ENCODE measurements around the gene ACTRT2. TPM values are rescaled to one million over a fixed set of nuclear protein-coding genes. Genes with fewer than 3 reads are reported as not detected.

The ACTRT2 gene
- total and polyA plus RNA-seq, 8 donors, result not detected

DNA sequence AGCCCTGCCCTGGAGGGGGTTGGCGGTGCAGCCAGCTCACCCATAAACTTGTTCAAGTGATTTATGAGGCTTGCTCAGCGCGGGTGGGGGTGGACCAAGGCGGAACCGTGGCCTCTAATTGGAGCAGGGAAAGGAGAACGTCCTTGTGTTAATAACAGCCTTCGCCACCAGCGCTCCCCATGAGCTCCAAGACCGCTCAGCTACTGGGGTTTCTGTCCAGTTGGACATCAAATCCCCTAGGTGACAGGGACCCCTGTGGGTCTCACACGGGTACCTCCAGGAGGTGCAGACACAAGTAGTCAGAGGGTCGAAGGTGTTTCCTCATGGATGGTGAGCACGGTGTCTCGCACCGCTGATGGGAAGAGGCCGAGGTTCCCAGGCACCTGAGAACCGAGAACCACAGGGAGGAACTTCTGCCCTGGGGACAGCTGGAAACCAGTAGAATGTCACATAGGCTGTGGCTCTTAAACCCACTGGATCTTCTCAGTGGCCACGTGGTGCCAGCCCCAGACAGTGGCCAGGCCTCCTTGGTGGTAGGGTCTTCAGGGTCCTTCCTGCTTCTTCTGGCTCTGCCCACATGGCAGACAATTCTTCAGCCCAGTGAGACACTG, 3.7 kb upstream of the ACTRT2 start:
- peaks cover 0 to 7% (median 4%) of the 10 kb centered on the region in 4 donors for H3K4me1 ChIP-seq
- intact Hi-C loops (cut with DNase I; ENCODE audit: low total_unique reads), result no loop called here
- no peak overlapping the region for H3K4me3 ChIP-seq
- H3K36me3 ChIP-seq, result no peaks in the 10 kb centered on the region
- no peak overlapping the region for H3K27ac ChIP-seq
- no peaks in the 10 kb centered on the region for H3K9me3 ChIP-seq
- H3K27me3 ChIP-seq, result peaks cover 4 to 69% (median 9%) of the 10 kb centered on the region in 3 donors
- WGBS, 5 donors, result 79 to 89% (median 85%) methylated on average over 10 to 17 of the region's 17 CpGs
- DNase-seq, result no peak
- TF ChIP-seq POLR2AphosphoS5 (IDR thresholded peaks at IDR 0.05) (no peak), POLR2A (IDR thresholded peaks at IDR 0.05) (no peak), EP300 (IDR thresholded peaks at IDR 0.05) (no peak)
- TF ChIP-seq, protein P1, sequence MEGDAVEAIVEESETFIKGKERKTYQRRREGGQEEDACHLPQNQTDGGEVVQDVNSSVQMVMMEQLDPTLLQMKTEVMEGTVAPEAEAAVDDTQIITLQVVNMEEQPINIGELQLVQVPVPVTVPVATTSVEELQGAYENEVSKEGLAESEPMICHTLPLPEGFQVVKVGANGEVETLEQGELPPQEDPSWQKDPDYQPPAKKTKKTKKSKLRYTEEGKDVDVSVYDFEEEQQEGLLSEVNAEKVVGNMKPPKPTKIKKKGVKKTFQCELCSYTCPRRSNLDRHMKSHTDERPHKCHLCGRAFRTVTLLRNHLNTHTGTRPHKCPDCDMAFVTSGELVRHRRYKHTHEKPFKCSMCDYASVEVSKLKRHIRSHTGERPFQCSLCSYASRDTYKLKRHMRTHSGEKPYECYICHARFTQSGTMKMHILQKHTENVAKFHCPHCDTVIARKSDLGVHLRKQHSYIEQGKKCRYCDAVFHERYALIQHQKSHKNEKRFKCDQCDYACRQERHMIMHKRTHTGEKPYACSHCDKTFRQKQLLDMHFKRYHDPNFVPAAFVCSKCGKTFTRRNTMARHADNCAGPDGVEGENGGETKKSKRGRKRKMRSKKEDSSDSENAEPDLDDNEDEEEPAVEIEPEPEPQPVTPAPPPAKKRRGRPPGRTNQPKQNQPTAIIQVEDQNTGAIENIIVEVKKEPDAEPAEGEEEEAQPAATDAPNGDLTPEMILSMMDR (IDR thresholded peaks at IDR 0.05), result no peak

DNA sequence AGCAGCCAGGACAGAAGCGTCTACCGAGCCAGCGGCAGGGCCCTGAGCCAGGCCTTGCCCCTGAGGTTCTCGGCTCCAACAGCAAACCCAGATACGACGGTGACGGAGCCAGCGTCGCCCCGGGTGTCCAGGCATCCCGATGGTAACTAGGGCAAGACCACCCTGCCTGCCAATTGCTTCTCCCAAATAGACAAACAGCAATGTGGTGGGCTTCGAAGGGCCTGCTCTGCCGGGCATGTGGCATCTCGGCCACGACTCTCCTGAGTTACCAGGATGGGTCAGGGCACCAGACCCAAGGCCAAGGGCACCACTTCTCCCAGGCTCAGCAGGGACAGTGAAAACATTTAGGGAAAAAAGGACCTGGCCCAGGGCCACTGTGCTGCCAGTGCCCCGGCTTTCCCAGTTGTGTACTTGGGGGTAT, 3.2 kb upstream of the ACTRT2 start:
- Histone ChIP-seq H3K36me3 (no peaks in the 10 kb centered on the region), H3K4me3 (no peak overlapping the region), H3K4me1 (peaks cover 0 to 2% (median under 1%) of the 10 kb centered on the region in 4 donors), H3K27me3 (peaks cover 4 to 64% (median 6%) of the 10 kb centered on the region in 3 donors), H3K9me3 (no peaks in the 10 kb centered on the region), H3K27ac (no peak overlapping the region)
- 60 to 96% (median 95%) methylated on average over 1 to 16 of the region's 16 CpGs for WGBS, 5 donors
- DNase-seq, result no peak
- intact Hi-C loops (cut with DNase I; ENCODE audit: low total_unique reads), result no loop called here
- TF ChIP-seq POLR2AphosphoS5 (IDR thresholded peaks at IDR 0.05) (no peak), EP300 (IDR thresholded peaks at IDR 0.05) (no peak), POLR2A (IDR thresholded peaks at IDR 0.05) (no peak)
- TF ChIP-seq, protein P1 (IDR thresholded peaks at IDR 0.05), result no peak

DNA sequence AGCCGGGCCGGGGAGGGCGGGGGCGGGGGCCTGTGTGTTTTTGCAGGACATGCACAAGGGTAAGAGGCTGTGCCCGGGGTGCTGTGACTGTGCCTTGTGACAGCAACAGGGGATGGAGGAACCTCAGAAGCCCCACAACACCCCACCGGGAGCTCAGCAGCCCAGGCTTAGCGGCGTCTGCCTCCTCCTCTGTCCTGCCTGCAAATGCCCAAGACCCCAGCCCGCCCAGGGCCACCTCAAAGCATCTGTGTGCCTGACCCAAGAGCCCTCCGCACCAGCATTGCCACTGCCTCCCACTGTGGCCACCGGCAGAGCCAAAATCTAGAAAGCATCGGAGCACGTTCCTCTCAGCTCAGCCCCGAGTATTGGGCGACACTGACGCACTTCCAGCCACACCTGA, 2.7 kb upstream of the ACTRT2 start:
- no peak for DNase-seq
- Histone ChIP-seq H3K36me3 (no peaks in the 10 kb centered on the region), H3K4me1 (no peaks in the 10 kb centered on the region), H3K4me3 (no peak overlapping the region), H3K27ac (no peak overlapping the region), H3K9me3 (no peaks in the 10 kb centered on the region), H3K27me3 (peaks cover 4 to 59% (median 6%) of the 10 kb centered on the region in 3 donors)
- WGBS, 5 donors, result 89 to 93% (median 92%) methylated on average over 5 to 16 of the region's 16 CpGs
- TF ChIP-seq, protein P1 (IDR thresholded peaks at IDR 0.05), result no peak
- no peak for TF ChIP-seq POLR2A (IDR thresholded peaks at IDR 0.05)
- TF ChIP-seq POLR2AphosphoS5 (IDR thresholded peaks at IDR 0.05), result no peak
- TF ChIP-seq EP300 (IDR thresholded peaks at IDR 0.05), result no peak
- intact Hi-C loops (cut with DNase I; ENCODE audit: low total_unique reads), result no loop called here

DNA sequence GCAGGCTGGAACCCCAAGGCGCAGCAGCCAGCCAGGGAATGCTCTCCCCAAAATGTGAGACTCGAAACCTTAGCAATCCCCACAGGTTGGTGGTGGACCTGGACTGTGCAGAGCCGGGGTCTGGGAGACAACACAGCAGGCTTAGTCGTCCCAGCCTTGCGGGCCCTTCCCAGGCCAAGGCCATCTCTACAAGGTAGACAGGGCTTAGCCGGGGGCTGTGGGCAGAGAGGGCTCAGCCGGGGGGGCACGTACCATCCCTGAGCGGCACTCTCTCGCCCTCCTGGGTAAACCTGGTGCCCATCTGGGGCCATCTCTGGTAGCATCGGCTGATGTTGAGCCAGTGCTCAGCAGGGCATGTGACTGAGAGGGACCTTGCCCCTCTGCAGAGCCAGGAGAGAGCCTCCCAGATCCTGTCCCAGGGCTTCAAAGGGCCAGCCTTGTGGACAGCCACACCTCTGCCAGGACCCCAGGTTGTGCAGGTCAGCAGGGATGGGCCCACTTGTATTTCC, 2.2 kb upstream of the ACTRT2 start:
- intact Hi-C loops (cut with DNase I; ENCODE audit: low total_unique reads), result no loop called here
- WGBS, 5 donors, result 89 to 100% (median 95%) methylated on average over 2 to 11 of the region's 11 CpGs; no CpG with 5 or more reads in 1 of the 5 donors
- Histone ChIP-seq H3K27me3 (peaks cover 4 to 54% (median 6%) of the 10 kb centered on the region in 3 donors), H3K4me3 (no peak overlapping the region), H3K9me3 (no peaks in the 10 kb centered on the region), H3K36me3 (no peaks in the 10 kb centered on the region), H3K27ac (no peak overlapping the region), H3K4me1 (no peaks in the 10 kb centered on the region)
- TF ChIP-seq POLR2A (IDR thresholded peaks at IDR 0.05) (no peak), POLR2AphosphoS5 (IDR thresholded peaks at IDR 0.05) (no peak), EP300 (IDR thresholded peaks at IDR 0.05) (no peak)
- TF ChIP-seq, protein P1 (IDR thresholded peaks at IDR 0.05), result no peak
- DNase-seq, result no peak
